Measurements from ENCODE around the gene MED12L. TPM values are rescaled to one million over a fixed set of nuclear protein-coding genes. Genes with fewer than 3 reads are reported as not detected.

The MED12L gene
- total and polyA plus RNA-seq, 9 of the 15 experiments (the other 6 are each of a cell fraction or from before 2014, with no cell fraction given), result not detected

- H2AFZ ChIP-seq (ENCODE audit: low read depth, low read length), result no peak overlapping the region
- no peaks in the 10 kb centered on the region for H3K79me2 ChIP-seq (ENCODE audit: control insufficient read depth, insufficient read depth, low read length)
- no peak for ATAC-seq
- no peak for TF ChIP-seq JUND (IDR thresholded peaks at IDR 0.05; ENCODE audit: borderline replicate concordance, low read depth, low read length)
- TF ChIP-seq JUND (tag; IDR thresholded peaks at IDR 0.05; ENCODE audit: borderline replicate concordance, low read depth, low read length), result no peak
- no peak for TF ChIP-seq CGGBP1 (CRISPR knock-in tag; IDR thresholded peaks at IDR 0.05)
- no peak for TF ChIP-seq RFX5 (IDR thresholded peaks at IDR 0.05; ENCODE audit: low read depth, low read length)
- TF ChIP-seq MNT (conservative IDR thresholded peaks at IDR 0.05), result no peak
- no peak for TF ChIP-seq NFATC3 (IDR thresholded peaks at IDR 0.05)
- TF ChIP-seq HEY1 (CRISPR knock-in tag; IDR thresholded peaks at IDR 0.05; ENCODE audit: borderline replicate concordance), result no peak
- TF ChIP-seq ZNF512 (tag; IDR thresholded peaks at IDR 0.05), result no peak
- TF ChIP-seq BRCA1 (IDR thresholded peaks at IDR 0.05), result no peak
- no peak for TF ChIP-seq BRCA1 (CRISPR knock-in tag; IDR thresholded peaks at IDR 0.05)
- no peak for TF ChIP-seq TAF7 (tag; IDR thresholded peaks at IDR 0.05)
- no peak for TF ChIP-seq BRF1 (IDR thresholded peaks at IDR 0.05; ENCODE audit: borderline replicate concordance, extremely low read depth, insufficient read length)
- TF ChIP-seq CREBBP (IDR thresholded peaks at IDR 0.05; ENCODE audit: low read depth, low read length), result no peak
- TF ChIP-seq STAT5A (IDR thresholded peaks at IDR 0.05; ENCODE audit: borderline replicate concordance, low read length), result no peak
- no peak for TF ChIP-seq GABPB2 (CRISPR knock-in tag; conservative IDR thresholded peaks at IDR 0.05)
- no peak for TF ChIP-seq HMG20A (CRISPR knock-in tag; conservative IDR thresholded peaks at IDR 0.05)
- intact Hi-C loops (cut with micrococcal nuclease), result loop anchor here (10.0 kb wide), 1 partner anchor 755 kb away; no protein-coding TSS in a partner anchor
- no peaks in the 10 kb centered on the region for H3K9me1 ChIP-seq (ENCODE audit: control insufficient read depth, insufficient read depth, low read length)
- BruUV-seq (replicated peaks), result no TSS peak
- H3K27me3 ChIP-seq (ENCODE audit: control insufficient read depth in 2 of 2, insufficient read depth in 2 of 2, low read length in 2 of 2), result peaks cover 8 to 10% of the 10 kb centered on the region in 2 experiments; a peak in 4 of 5 replicates
- H3K27ac ChIP-seq (ENCODE audit: extremely low read depth, low read depth, low read length), result no peak overlapping the region
- 3% methylated on average over 10 of the region's 10 CpGs for WGBS (ENCODE audit: insufficient coverage, low coverage, missing lambda C conversion rate)
- in situ Hi-C loops (cut with MboI), result loop anchor here (10.0 kb wide), 2 partner anchors 125 to 365 kb away; no protein-coding TSS in a partner anchor
- no peak for FAIRE-seq
- no peak overlapping the region for H3K4me2 ChIP-seq (ENCODE audit: insufficient read depth, low read length)
- H4K20me1 ChIP-seq (replicated peaks; ENCODE audit: control insufficient read depth, insufficient read depth, low read length), result no peaks in the 10 kb centered on the region
- no peak overlapping the region for H3K9ac ChIP-seq (ENCODE audit: insufficient read depth in 1 of 2, low read depth in 2 of 2, low read length in 2 of 2)
- no peaks in the 10 kb centered on the region for H3K4me1 ChIP-seq (replicated peaks in 1 of 2; ENCODE audit: control insufficient read depth in 2 of 2, insufficient read depth in 2 of 2, low read length in 2 of 2)
- no peak for DNase-seq (ENCODE audit: extremely low read depth in 1 of 4, low spot score in 3 of 4)
- H3K36me3 ChIP-seq (ENCODE audit: control insufficient read depth, insufficient read depth, low read length), result no peaks in the 10 kb centered on the region
- CTCF ChIA-PET (ENCODE audit: low intra/inter-chr PET ratio), result no interaction called here
- H3K9me3 ChIP-seq (replicated peaks; ENCODE audit: control insufficient read depth, insufficient read depth, low read depth, low read length), result no peaks in the 10 kb centered on the region
- POLR2A ChIA-PET, result interaction anchor here (1.0 kb wide), 1 partner anchor 9 kb away, joined by 3 read pairs; no protein-coding TSS in a partner anchor
- no peak overlapping the region for H3K4me3 ChIP-seq
Observed at GRCh38 chr3:151159806-151160205, 74.3 kb downstream of the MED12L start.

Measured in K562 (cell line).